ENCODE data around the gene LTA.

- TF ChIP-seq ZFX (IDR thresholded peaks at IDR 0.05) (no peak), RAD21 (IDR thresholded peaks at IDR 0.05; ENCODE audit: low read depth) (no peak), REST (IDR thresholded peaks at IDR 0.05; ENCODE audit: low read depth) (no peak), ZNF274 (IDR thresholded peaks at IDR 0.05; ENCODE audit: low read depth, low read length) (no peak), TCF7L2 (IDR thresholded peaks at IDR 0.05; ENCODE audit: borderline replicate concordance, extremely low read depth, insufficient read depth, insufficient read length) (no peak), EZH2 (IDR thresholded peaks at IDR 0.05) (no peak), EGR1 (IDR thresholded peaks at IDR 0.05; ENCODE audit: low read depth) (no peak), CTCF (IDR thresholded peaks at IDR 0.05 in 2 of 3, conservative IDR thresholded peaks at IDR 0.05 in 1 of 3; ENCODE audit: borderline replicate concordance in 1 of 3, insufficient read depth in 1 of 3, low read depth in 2 of 3, low read length in 2 of 3) (no peak), ZBTB33 (IDR thresholded peaks at IDR 0.05; ENCODE audit: extremely low read depth, insufficient replicate concordance, low read length) (no peak), POLR2AphosphoS5 (IDR thresholded peaks at IDR 0.05; ENCODE audit: low read depth, low read length) (no peak), ELF1 (IDR thresholded peaks at IDR 0.05; ENCODE audit: borderline replicate concordance, low read depth) (no peak), YY1 (IDR thresholded peaks at IDR 0.05; ENCODE audit: extremely low read depth, insufficient replicate concordance, low read depth, low read length) (no peak), POLR2A (IDR thresholded peaks at IDR 0.05; ENCODE audit: borderline replicate concordance, extremely low read depth, insufficient read depth, insufficient read length) (no peak), JUND (IDR thresholded peaks at IDR 0.05) (no peak)
These were observed 14.7 kb downstream of the LTA start for GRCh38 chr6:31586599-31587281.
